GM12872 (cell line): ENCODE data around the gene HYKK.

Source experiments
- CTCF ChIP-seq: IDR thresholded peaks from 3 replicates; pipeline ENCODE4 v1.5.1; 2011; ENCODE audit warnings: low read depth, mild to moderate bottlenecking, low read length, moderate library complexity; ENCODE audit not compliant: insufficient read depth

Gene HYKK

GRCh38 chr15:78527325-78527724 is 19.9 kb downstream of the HYKK start:
- no peak for TF ChIP-seq CTCF

- no peak for TF ChIP-seq CTCF
Observed at GRCh38 chr15:78533331-78533730, 26.0 kb downstream of the HYKK start.

- TF ChIP-seq CTCF = no peak
Observed at GRCh38 chr15:78536134-78536533, 28.8 kb downstream of the HYKK start.

- TF ChIP-seq CTCF = no peak
Observed at GRCh38 chr15:78537266-78537905, 30.0 kb downstream of the HYKK start.

GRCh38 chr15:78538358-78538757 is 31.0 kb downstream of the HYKK start:
- TF ChIP-seq CTCF = no peak

DNA sequence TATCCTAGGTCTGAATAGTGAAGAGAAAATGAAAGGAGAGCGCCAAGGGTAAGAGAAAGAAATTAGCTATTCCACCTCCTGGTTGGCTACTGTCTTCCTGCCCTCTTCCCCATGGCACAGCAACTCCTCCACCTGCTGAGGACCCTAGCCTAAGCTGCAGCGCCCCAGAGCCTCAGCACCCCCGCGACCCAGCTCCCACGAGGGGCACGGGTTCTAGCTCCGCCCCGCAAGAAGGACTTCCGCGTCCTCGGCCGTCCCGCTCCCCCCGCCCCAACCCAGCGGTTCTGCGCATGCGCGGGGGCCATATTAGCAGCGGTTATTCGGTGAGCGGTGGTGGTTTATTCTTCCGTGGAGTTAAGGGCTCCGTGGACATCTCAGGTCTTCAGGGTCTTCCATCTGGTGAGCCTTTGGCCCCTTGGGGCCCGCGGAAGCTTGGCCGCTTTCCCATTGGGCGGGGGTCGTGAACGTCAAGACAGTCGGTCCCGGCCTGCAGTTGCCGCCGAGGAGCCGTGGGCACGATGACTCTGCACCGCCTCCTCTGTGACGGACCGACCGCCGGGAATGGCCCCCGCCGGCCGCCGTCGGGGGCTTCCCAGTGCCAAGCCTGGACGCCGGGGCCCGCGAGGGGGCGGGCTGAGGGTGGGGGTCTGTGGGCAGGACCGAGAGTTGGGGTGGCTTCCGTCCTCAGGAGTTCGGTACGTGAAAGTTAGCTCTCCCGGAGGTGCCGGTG is 32.9 kb downstream of the HYKK start, which contains the start of gene PSMA4:
Gene PSMA4, plus strand, starts transcription at position 304 of the 730 bp plus-strand sequence. CDS start 1,484 bp downstream, outside the sequence.
- TF ChIP-seq CTCF = no peak

DNA sequence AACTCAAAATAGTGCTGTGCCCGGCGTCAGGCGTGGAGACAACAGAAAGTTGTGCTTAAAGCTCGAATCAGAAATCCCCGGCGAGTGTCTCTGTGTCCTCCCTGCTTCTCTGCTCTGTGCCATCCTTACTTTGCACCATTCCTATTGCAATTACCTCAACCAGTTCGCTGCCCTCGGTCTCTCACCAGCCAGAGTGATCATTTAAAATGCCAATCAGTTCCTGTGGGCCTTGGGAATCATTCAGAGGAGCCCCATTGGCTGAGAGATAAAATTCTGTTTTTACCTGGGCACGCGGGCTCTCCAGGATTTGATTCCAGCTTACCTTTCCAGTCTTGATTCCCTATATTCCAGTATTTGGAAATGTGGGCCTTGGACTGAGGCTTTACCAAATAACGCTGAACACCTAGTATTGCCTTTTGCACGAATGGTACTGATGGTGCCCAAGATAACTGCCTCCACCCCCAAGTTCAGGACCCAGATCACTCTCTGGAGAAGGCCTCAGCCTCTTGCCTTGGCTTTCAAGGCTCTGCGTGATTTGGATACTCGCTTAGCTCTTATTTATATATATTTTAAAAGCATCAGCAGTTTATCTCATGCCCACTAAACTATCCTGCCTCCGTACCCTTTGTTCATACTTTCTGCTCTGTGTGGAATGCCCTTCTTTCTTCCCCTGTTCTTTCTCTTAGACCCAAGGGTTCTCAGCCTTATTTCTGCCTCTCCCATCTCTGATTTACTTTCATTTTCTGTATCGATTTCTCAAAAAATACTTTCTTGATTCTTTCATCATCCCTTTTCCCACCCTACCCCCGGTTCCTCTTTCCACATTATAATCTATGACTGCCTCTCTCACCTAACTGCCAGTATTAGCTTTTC is 33.7 kb downstream of the HYKK start:
- no peak for TF ChIP-seq CTCF
